Raji (cell line): ENCODE measurements around the gene ERG.

ENCODE experiments used
- POLR2A ChIP-seq: IDR thresholded peaks from 2 replicates; pipeline ENCODE4 v1.6.1; 2011; ENCODE audit warnings: low read depth, low read length, control low read depth; ENCODE audit not compliant: insufficient read depth

Gene ERG

GRCh38 chr21:38506661-38507281 is 8.5 kb upstream of the ERG start:
- no peak for TF ChIP-seq POLR2A

DNA sequence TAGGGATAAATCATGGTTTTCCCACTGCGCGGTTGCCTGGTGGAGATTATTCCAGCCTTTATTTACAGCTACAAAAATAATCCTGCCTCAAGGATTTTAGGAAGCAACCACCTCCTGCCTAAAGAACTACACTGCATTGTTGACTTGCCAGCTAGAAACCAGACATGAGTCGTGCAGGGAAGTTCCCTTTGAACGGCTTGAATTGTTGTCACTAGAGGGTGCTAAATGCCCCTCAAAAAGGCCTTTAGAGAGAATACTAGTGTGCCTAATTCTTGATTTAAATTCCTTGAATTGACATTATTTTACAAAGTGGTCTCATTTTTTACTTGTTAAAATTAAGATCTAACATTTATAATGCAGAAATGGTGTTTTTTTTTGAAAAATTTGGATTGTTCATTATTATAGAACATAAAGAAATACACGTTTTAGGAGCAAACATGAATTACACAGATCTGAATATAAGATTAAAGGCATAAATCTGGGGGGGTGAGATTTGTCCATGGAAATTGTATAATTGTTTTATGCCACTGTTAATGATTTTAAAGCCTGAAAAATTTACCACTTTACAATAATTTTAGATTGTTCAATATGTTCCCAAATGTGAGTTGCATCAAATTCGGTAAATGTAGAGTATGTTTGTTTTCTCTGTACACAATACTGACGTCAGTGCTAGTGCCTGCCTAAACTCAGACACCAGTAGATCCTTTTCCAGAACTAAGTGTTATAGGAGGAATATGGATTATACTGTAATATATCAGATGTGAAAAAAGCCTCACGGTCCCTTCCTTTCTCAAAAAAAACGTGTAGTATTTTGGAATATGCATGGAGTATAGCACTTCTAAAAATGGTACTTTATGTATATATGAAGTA is 7.6 kb upstream of the ERG start:
- TF ChIP-seq POLR2A, result no peak

DNA sequence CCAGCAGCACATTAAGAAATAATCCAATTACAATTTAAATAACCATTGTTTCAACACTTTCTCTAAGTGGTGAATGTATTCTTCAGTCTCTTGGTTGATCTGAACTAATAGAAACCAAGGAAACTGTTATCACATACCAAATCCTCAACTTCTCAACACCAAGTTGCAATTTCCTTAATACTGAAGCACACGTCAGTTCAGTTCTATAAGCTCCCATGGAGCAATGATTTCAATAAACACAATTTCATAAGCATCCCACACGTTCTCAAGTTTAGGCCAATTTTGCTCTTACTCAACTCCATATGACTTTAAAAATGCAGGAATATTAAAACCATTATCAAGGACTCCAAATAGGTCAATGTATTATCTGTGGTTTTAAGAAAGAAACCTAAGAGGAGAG is 5.8 kb upstream of the ERG start:
- no peak for TF ChIP-seq POLR2A

- TF ChIP-seq POLR2A, result no peak
Observed at GRCh38 chr21:38503583-38503982, 5.3 kb upstream of the ERG start.

DNA sequence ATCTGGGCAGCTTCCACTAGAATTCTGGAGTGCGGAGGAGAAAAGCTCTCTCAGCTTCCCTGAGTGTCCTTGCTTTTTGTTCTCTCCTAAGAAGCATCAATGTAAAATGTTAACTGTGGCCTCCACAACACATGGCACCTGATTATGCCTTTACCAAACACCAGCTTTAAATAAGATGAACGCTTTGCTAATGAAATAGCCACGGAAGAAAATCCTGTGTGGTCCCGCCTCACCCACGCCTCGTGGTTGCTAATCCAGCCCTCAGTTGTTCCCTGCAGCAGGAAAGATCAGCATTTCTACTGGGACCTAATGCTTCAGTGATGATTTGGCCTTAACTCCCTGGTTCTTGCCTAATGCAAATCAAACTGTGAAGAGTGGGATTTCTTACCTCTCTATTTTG is 1.8 kb upstream of the ERG start:
- TF ChIP-seq POLR2A, result no peak

GRCh38 chr21:38499296-38499695 is 1.0 kb upstream of the ERG start:
- no peak for TF ChIP-seq POLR2A

GRCh38 chr21:38496224-38496623 is 2.1 kb downstream of the ERG start:
- no peak for TF ChIP-seq POLR2A

DNA sequence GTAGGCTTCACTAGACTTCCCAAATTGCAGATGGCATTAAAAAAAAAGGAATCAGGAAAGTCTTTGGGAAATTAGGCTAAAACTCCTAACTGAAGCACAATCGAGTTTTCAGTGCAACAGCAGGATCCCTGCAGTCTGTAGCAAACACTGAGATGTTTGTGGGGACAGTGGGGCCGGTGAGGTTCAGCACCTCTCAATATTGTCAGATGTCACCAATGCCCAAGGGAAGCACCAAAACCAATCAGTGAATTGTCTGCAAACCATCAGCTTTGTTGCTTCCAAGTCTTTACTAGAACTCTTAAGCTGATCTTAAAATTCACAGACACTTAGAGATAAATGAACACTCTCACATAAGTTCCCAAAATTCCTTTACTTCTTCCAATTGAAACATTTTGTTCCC is 2.6 kb downstream of the ERG start:
- no peak for TF ChIP-seq POLR2A

DNA sequence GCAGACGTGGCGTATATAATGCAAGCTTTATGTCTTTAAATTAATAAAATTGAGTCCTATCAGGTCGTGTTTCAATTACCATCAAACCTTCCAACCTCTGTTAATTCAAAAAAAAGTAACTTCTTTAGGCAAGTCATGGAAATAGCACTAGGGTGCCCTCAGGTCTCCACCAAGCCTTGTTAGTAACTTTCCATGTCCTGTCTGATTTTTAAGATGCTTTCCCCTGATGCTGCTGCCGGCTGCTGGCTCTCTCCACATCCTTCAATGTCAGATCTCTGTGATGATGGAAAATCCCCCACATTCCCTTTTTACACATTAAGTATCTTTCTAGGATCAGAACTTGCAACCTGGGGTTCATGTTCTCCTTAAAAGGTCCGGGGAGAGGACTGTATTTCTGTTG is 3.0 kb downstream of the ERG start:
- no peak for TF ChIP-seq POLR2A

DNA sequence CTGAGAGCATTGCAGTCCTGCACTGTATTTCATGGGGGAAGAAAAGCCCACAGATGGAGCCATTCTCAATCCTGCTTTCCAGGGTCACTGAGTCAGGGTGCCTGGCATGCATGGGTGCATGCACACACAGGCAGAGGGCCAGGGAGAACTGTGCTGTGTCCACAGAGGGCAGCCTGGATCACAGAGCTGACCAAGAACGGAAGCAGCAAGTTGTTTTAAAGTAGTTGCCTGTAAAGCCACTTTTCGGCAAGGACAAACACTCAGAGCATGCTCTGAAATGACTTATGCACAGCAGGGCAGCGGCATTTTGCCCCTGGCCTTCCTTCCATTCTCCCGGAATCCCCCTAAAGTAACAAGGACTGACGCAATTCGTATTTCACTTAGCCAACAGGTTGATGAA is 3.6 kb downstream of the ERG start:
- no peak for TF ChIP-seq POLR2A

- no peak for TF ChIP-seq POLR2A
Observed at GRCh38 chr21:38494251-38494642, 4.0 kb downstream of the ERG start.

DNA sequence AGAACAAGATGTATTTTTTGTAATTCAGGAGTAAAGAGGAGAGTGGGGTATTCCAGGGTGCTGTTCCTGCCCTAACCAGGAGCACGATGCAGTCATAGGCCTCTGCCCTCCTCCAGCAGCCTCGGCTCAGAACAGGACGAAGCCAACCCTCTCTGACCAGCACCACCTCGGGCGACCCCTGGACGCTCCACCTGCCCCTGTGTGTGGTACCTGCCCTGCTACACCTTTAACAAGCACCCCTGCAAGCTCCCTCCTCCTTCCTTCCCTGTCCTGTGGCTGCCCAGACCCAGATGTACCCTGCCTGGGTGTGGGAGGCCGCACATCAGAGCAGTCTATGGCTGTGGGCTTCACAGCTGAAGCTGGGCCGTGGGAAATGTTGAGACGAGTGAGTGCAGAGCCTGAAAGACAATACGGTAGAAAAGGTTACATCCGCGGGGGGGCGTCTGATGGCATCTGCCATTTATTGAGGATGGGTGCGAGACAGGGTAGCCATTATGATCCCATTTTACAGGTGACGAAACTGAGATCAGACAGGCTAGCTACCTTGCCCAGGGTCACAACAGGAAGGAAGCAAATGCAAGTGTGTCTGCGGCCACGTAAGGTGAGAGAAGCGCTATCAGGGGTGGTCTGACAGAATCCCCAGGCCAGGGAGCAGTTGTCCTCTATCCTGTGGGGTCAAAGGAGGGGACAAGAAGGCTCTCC is 4.6 kb downstream of the ERG start:
- no peak for TF ChIP-seq POLR2A

DNA sequence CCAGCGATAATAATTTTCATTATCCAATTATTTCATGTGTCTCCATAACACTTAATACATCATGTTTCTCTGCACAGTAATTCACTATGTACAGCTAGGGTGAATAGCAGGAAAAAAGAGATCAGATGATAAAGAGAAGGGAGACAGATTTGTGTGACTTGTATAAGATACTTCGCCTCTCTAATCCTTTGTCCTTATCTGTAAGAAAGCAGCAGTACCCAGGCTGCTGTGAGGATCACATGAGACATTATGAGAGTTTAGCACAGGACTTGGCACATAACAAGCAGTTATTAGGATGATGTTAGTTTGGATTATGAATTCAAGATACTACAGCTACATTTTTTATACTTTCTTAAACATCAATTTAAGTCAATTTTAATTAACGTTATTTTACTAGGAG is 6.3 kb downstream of the ERG start:
- TF ChIP-seq POLR2A, result no peak

- TF ChIP-seq POLR2A, result no peak
Observed at GRCh38 chr21:38491536-38491935, 6.7 kb downstream of the ERG start.

GRCh38 chr21:38490411-38491020 is 7.8 kb downstream of the ERG start:
- no peak for TF ChIP-seq POLR2A

DNA sequence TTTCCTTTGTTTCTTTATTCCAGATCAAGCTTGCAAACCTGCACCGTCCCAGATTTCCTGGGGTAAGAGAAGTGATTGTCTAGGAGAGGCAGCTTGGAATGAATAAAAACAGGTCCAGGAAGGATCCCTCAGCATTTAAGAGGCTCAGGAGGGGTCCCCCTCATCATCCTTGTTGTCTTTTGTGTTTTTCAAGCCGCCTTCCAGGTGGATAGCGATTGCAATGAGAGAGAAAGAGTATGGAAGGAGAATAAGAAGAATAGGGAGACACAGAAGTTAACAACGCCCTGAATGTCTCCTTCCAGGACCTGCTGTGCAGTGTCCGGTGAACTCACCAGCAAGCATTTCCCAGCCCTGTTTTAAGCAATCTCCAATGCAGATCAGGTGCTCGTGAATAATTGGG is 8.5 kb downstream of the ERG start:
- TF ChIP-seq POLR2A, result no peak

- TF ChIP-seq POLR2A, result no peak
Observed at GRCh38 chr21:38489271-38489652, 9.0 kb downstream of the ERG start.
